HG03175 (cell line): ENCODE results near the gene KIF17.
"Not testable (repeated sequence)": the region's sequence is repeated elsewhere in the genome, so short reads cannot be mapped to it uniquely, and the experiment has no call there.

Experiments
- ATAC-seq: cut with Tn5 transposase; IDR thresholded peaks from one replicate; pipeline ENCODE4 v1.9.1; 2021; ENCODE audit warnings: mild to moderate bottlenecking, moderate library complexity; ENCODE audit not compliant: unreplicated experiment

Gene KIF17

DNA sequence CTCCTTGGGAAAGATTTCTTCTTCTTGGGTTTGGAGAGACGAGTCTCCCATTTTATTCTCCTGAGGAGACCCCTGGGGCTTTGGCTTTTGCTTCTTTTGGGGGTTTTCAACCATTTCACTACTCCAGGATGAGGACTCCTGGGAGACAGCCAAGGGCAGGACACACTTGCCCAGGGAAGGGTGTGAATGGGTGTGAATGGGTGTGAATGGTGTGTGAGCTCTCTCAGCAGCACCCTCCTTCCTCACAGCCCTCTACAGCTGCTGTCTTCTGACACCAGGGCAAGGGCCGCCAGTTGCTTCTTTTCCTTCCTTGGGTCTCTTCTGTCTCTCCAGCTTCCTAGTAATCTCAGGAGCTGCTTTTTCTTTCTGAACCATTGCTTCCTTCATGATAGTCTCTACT is 24.2 kb downstream of the KIF17 start:
- ATAC-seq, result no peak

DNA sequence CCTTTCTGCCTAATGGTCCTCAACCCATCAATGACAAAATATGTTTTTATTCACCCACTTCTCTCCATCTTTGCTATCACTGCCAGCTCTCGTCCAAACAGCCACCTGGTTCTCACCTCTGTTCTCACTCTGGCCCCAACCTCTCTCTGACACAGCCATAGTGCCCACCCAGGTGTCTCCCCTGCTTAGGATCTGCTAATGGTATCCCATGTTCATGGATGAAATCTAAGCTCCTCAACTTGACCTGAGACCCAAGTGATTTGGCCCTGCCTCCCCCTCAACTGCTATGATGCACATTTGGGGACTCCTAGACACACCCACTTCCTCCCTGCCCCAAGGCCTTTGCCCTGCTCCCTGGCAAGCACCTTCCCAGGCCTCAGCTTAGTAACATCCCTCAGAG is 25.9 kb downstream of the KIF17 start:
- ATAC-seq, result no peak

DNA sequence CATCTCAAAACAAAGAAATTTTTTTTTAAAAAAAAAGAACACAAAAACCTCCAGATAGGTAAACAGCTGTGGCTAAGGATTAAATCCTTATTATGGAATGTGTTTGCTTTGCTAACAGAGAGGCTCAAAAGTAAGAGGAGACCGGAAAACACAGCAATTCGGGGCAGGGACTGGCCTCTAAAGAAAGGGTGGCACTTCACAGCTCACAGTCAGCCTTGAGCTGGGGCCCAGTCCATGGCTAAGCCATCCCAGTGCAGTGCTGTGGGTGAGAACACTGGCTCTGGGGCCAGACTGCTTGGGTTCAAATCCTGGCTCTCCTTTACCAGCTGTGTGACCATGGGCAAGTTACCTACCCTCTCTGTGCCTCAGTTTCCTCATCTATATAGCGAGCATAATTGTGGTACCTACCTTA is 28.2 kb downstream of the KIF17 start:
- no peak for ATAC-seq

DNA sequence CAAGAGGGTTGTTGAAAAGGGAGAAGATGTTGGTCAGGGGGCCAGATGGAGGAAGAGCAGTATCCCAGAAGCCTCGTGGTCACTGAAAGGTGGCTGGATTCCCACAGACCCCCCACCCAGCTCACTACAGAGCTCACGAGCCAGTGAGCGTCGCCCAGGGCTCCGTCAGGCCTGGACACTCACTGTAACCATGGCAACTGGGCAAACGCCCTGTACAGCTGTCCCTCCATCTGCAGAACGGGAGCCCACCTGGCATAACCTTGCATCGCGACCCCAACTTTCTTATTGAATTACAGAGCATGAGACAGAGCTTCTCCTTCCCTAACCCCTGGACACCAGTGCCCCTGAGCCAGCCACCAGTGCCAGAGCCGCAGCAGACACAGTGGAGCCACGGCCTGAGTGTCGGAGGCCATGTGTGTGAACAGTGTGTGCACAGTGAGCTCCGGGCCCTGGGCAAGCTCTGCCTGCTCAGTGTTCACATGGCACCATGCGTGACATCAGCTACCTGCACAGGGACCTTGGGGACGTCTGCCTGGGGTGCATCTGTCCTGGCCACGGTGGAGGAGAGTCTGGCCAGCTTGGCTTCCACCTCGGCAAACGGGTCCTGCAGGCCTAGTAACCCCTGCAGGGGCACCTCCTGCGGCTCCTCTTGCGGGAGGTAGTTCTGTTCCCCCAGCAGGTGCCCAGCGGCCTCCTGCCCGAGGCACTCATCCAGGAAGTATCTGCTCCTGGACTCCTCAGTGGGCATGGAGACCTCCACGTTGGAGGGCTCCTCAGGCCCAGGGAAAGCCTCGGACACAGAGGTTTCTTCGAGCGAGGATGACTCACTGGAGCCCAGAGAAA is 30.7 kb downstream of the KIF17 start:
- ATAC-seq, result no peak

DNA sequence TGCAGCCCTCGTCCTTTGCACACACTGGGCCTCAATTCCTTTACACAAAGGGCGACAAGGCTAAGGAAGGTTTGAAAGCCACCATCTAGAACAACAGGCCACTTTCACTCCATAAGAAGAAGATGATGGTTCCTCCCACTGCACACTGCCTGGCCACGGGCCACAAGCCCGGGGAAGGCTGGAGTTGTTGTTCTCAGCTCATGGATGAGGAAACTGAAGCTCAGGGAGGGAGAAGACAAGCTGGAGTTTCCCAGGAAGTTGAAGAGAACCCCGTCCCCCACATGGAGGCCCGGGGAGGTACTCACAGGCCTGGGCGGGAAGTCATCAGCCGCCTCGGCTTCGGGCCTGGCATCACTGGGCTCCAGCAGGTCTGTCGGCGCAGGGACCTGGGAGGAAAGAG is 32.1 kb downstream of the KIF17 start:
- no peak for ATAC-seq

DNA sequence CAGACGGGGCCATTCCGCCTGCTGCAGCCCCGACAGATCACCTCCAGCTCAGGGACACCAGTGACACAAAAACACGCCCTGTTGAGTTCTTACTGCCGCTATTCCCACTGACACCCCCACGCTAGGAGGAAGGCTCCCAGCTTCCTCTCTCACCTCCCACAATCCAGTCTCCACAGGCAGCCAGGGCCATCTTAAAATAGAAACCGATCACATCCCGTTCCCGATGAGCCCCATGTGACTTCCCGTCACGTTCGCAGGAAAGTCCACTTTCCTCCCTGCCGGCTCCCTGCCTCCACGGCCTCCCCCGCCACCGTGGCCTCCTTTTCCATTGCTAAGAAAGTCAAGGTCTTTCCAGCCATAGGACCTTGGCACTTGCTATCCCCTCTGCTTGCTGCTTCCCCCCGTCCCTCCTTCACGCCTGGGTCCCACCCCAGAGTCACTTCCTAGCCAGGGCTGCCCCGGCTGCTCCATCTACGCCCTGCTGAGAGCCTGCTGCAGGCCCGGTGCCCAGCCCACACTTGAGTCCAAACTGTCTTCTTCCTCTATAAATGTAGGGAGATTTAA is 32.6 kb downstream of the KIF17 start:
- ATAC-seq, result no peak

DNA sequence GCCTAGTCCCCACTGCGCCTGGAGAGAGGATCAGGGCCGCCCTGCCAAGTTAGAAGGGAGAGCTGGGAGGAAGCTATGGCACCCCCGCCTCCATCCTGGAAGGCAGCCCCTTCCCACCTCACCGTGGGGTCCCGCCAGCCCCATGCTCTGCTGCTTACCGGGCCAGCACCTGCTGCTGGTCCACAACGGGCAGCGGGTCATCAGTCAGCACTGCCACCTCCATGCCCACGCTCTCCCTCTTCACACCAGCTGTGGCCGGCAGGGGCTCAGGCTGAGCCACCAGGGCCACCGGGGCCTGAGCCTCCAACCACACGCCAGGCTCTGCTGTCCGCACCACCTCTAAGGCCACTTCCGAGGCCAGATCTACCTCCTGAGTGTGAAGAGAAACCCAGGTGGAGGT is 33.2 kb downstream of the KIF17 start:
- ATAC-seq, result no peak

DNA sequence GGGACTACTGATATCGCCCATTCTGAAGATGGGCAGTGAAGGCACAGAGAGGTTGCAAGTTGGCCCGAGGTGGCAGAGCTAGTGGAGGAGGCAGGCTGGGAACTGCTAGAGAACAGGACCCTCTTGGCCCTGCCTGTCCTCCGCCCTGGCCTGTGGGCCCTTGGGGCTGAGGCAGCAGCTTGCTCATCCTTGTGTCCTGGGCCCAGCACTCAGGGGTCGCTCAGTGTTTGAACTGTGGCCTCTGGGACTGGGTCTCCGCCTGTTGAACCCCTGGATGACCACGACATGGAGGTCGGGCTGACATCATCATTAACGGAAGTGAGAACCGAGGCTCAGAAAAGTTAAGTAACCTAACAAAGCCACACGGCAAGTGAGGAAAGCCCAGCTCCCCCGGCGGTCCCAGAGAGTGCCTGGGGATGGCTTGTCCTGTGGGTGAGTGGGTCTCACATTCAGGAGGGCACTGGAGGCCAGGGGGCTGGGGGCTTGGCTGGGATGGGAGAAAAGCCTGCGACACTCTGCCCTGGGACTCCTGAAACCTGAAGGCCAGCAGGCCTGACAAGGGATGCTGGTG is 33.7 kb downstream of the KIF17 start:
- no peak for ATAC-seq

DNA sequence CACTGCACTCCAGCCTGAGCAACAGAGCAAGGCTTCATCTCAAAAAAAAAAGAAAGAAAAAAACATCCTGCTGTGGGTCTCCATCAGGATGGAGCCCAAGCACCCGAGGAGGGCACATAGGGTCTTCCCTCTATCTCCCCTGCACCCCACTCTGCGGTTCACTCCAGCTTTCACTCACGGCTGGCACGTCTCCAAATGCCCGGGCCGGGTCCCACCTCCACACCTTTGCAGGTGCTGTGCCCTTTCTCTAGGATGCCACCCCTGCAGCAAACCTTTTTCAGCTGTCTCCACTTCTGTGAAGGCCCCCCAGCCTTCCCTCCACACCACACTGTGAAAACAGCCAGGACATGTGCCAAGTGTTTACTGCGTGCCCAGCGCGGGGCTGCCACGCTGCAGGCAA is 34.2 kb downstream of the KIF17 start:
- no peak for ATAC-seq

DNA sequence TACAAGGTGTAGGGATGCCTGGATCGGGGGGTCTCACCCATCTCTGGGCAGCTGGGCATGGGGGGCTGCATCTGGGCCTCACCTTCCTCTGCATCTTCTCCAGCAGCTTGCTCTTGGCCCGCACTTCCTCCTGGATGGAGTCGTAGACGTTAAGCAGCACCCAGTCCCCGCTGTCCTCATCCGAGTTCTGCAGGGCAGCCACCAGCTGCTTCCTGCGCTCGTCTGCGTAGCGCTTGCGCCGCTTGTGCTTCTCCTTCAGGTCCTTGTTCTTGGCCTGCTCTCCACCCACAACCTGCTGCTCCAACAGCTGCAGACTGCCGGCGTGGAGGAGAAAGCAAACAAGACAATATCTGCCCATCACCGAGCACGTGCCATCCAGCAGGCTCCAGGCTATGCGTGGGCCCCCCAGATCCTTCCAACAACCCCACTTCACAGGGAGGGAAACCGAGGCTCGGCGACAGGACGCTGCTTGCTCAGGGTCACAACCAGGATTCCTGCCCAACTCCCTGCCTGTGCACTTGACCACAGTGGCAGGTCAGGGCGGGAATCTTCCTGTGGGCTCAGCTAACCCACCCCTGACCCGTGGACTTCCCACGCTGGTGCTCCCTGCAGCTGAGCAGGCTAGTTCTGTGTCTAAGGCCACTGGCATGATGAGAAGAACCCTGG is 35.1 kb downstream of the KIF17 start:
- no peak for ATAC-seq

DNA sequence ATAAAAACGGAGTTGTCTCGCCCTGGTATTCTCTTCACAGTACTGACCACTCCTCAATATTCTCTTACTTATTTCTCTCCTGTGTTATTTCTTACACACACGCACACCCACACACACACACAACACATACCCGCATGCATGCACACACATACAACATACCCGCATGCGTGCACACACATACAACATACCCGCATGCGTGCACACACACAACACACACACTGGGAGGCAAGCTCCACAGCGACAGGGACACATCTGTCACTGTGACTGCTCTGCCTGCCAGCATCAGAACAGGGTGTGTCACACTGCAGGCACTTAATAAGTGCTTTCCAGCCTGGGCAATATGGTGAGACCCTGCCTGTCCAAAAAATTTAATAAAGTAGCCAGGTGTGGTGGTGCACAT is 35.8 kb downstream of the KIF17 start:
- ATAC-seq, result no peak

DNA sequence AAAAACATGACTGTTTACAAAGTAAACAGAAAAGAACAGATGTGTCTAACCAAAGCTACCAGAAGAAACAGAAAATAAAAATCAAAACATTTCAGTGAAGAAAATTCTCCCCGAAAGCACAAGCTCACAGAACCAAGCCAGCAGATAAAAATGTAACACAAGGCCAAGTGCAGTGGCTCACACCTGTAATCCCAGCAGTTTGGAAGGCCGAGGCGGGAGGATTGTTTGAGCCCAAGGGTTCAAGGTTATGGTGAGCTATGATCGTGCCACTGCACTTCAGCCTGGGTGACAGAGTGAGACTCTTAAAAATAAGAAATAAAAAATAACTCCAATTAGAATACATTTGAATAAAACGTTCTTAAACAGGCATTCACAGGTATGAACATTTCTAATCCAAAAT is 37.5 kb downstream of the KIF17 start:
- ATAC-seq, result no peak

DNA sequence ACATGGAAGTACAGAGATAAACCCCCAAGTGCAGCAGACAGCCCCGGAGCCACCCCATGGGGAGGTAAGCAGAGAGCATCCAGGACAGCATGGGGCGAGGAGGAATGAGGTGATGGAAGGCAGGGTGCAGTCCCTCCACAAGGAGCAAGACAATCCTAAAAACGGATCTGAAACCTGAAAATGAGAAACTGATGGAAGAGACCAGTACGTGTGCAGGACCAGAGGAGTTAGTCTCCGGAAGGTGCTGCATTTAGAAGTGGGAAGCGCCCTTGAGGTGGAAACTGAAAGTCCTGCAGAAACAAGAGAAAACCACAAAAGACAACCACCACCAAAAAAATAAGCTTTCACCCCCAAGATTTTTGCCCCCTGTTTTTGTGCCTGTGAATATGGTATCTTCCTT is 39.2 kb downstream of the KIF17 start:
- ATAC-seq, result peak; percentile 67

DNA sequence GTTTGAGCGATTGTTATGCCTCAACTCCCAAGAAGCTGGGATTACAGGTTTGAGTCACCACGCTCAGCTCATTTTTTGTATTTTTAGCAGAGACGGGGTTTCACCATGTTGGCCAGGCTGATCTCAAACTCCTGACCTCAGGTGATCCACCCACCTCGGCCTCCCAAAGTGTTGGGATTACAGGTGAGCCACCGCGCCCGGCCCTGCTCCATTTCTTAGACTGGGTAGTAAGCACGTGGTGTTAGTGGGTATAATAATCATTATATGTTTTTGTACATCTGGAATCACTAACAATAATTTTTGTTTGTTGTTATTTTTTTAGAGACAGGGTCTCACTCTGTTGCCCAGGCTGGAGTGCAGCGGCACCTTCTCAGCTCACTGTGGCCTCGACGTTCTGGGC is 44.2 kb downstream of the KIF17 start:
- not testable (repeated sequence) for ATAC-seq

DNA sequence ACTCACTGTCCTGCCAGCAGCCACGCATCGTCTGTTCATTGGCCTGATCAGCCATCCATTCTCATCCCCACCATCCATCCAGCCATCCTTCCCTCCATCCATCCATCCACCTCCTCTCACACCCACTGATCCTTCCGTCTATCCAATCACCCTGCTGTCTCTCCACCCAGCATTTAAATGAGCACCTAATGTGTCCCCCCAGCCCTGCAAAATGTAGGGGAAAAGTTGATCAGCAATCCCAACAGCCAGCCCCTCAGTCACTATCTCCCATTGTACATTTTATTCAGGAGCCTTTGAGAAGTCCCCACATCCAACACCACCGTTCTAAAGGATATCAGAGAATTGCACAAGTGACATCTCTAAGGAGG is 45.6 kb downstream of the KIF17 start:
- no peak for ATAC-seq

DNA sequence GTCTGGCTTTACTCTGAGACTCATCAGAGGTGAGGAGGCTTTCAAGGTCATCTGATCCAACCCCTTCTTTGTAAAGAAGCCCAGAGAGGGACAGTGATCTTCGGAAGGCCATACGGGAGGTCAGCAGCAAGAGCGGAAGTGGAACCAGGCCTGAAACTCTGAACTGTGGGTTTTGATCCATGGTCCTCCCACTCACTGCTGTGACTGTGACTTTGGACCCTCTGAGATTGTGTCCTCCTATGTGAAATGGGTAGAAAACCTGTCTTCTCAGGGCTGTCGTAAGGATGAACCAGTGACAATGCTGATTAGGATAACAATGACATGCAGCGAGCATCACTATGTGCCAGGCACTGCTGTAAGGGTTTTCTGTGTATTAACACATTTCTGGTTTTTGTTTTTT is 46.9 kb downstream of the KIF17 start:
- no peak for ATAC-seq

DNA sequence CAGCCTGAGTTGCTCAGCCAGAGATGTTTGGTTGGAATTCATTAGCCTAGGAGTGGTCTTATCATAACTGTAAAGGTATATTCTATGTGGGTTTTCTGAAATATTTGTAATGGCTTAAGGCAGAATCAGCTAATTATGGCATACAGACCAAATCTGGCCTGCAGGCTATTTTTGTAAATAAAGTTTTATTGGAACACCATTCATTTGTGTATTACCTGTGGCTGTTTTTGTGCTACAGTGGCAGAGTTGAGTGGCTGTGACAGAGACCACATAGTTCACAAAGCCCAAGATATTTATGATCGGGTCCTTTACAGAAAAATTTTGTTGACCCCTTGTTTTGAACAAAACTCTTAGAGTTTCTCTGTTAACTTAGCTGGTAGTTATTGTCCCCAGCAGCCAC is 49.2 kb downstream of the KIF17 start:
- ATAC-seq, result no peak

DNA sequence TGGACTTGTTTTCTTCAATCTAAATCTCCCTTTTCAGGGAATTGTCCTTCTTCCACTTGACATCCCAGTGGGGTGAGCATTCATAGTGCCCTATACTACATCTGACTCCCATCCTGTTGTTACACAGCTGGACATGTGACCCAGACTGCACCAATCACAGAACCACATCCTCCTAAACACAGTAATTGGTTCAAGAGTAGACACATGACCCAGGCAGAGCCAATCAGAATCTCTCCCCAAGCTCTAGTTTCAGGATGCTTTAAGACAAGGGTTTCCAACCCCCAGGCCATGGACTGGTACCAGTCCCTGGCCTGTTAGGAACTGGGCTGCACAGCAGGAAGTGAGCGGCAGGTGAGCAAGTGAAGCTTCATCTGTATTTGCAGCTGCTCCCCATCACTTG is 51.0 kb downstream of the KIF17 start:
- no peak for ATAC-seq

DNA sequence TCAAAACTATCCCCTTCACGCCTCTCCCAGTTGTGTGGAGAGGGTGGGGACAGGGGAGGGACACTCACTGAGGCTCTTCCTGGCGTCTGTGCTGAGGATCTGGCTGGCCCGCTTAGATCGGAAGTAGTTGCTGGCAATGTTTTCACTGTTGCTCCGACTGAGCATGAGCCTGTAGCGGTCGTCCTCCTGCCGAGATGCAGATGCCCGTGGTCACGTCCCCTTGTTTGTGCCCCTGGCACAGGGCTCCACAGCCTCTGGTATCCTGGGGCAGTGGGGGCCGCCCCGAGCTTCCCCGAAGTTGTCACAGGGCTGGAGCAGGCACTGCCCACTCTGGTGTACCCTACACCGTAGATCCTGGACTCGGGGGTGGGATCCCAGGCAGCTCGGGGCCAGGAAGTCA is 51.7 kb downstream of the KIF17 start:
- ATAC-seq, result no peak

DNA sequence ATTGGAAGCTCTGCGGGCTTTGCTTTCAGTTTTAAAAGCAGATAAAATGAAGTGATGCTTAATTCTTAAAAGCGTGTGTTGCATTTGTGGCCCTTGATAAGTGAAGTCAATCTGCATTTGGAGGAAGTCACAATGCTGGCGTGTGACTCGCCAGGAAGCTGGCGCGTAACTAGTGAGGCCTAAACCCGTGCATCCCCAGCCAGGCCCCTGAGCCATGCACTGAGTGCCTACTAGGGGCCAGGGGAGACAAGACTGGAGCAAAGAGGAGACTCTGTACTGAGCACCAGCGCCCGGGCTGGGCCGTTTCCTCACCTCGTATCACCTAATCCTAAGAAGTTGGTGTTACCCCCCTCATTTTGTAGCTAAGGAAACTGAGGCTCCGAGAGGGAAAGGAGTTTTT is 52.1 kb downstream of the KIF17 start:
- no peak for ATAC-seq

DNA sequence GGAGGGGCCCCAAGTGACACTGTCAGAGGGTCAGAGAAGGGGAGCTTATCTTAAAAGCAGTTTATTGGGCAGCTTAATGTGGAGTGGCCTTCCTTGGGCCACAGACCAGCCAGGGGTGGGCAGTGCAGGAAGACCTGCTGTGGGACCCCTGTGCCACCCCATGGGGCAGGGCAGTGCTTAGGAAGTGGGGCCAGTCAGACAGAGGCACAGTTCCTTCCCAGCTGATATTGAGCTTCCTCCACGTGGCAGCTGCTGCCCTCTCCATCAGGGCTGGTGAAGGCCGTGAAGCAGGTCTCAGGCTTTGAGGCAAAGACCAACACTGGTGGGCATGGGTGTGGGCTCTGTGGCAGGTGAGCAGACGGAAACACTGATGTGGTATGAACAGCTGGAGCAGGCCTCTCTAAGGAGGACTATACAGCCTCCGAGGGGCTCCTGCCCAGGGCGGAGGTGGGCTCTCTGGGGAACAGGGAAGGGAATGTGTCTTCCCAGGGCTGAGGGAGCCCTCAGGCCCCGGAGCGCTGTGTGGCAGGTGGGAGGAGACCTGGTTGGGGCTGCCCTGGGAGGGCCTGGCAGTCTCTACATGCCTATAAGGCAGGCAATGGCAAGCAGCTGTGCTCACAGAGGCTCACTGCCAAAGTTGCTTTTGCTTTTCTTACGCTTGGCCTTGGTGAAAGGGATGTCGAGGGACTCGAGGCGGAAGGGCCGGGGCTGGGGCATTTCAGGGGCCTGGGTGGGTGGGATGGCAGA is 53.7 kb downstream of the KIF17 start:
- no peak for ATAC-seq
